Bronchial epithelial cell (primary cell): ENCODE data around the gene OR5B21. TPM values are rescaled to one million over a fixed set of nuclear protein-coding genes. Genes with fewer than 3 reads are reported as not detected.

ENCODE experiments used
- DNase-seq: peaks from one replicate; pipeline ENCODE4 v3.0.0-alpha.2; 2010; ENCODE audit warnings: low read depth
- FAIRE-seq: peaks from 2 replicates; lab custom pipeline; 2011; peaks lifted over from hg19 to GRCh38; lab: Jason Lieb, UNC
- H3K27me3 ChIP-seq: 2 replicates; pipeline ENCODE4 v1.5.1; 2011; ENCODE audit warnings: low read length; ENCODE audit not compliant: control insufficient read depth, insufficient read depth
- H3K36me3 ChIP-seq: 2 replicates; pipeline ENCODE4 v1.5.1; 2011; ENCODE audit warnings: low read length; ENCODE audit not compliant: control insufficient read depth, insufficient read depth
- H3K4me3 ChIP-seq: 2 replicates; pipeline ENCODE4 v1.5.1; 2011; ENCODE audit warnings: mild to moderate bottlenecking, low read depth, low read length, control low read depth
- total RNA-seq: library from RNA; depleted of rRNA; stranded (reverse); fragments of >200 nt; gene quantifications from 2 replicates; pipeline ENCODE4 v1.2.1, GENCODE V29; 2014
- TF ChIP-seq, protein P1 (sequence below): IDR thresholded peaks from 2 replicates; pipeline ENCODE4 v1.5.1; 2011; ENCODE audit warnings: mild to moderate bottlenecking, moderate library complexity, low read length, control low read depth, inconsistent platforms; ENCODE audit not compliant: insufficient read depth, severe bottlenecking

Gene OR5B21
- total RNA-seq, 1 donor from 2014 or later, result not detected

DNA sequence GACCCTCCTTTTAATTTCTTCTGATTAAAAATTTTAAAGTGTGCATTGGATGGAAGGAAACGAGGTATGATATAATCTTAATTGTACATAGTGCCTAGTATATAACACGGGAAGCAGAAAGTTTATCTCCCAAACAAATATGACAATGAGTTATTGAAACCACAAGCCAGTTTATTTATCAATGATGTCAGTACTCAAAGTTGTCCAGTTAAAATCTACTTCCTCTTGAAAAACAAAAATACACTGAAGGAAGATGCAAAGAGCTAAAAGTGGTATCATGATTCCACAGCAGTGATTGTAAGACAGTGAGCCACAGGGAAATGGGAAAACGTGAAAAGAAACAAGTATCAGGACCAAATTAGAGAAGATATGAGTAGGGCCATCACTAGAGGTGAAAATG is 18.8 kb upstream of the OR5B21 start:
- FAIRE-seq, result no peak
- no peaks in the 10 kb centered on the region for H3K36me3 ChIP-seq
- H3K27me3 ChIP-seq, result no peaks in the 10 kb centered on the region
- no peak for DNase-seq
- no peak overlapping the region for H3K4me3 ChIP-seq
- TF ChIP-seq, protein P1, sequence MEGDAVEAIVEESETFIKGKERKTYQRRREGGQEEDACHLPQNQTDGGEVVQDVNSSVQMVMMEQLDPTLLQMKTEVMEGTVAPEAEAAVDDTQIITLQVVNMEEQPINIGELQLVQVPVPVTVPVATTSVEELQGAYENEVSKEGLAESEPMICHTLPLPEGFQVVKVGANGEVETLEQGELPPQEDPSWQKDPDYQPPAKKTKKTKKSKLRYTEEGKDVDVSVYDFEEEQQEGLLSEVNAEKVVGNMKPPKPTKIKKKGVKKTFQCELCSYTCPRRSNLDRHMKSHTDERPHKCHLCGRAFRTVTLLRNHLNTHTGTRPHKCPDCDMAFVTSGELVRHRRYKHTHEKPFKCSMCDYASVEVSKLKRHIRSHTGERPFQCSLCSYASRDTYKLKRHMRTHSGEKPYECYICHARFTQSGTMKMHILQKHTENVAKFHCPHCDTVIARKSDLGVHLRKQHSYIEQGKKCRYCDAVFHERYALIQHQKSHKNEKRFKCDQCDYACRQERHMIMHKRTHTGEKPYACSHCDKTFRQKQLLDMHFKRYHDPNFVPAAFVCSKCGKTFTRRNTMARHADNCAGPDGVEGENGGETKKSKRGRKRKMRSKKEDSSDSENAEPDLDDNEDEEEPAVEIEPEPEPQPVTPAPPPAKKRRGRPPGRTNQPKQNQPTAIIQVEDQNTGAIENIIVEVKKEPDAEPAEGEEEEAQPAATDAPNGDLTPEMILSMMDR, result no peak

- no peak for FAIRE-seq
- no peaks in the 10 kb centered on the region for H3K36me3 ChIP-seq
These were observed 17.2 kb upstream of the OR5B21 start for GRCh38 chr11:58525037-58525614.

GRCh38 chr11:58524232-58525036 is 16.5 kb upstream of the OR5B21 start:
- DNase-seq (peak; percentile 80), FAIRE-seq (no peak)
- Histone ChIP-seq H3K4me3 (no peak overlapping the region), H3K27me3 (no peaks in the 10 kb centered on the region), H3K36me3 (no peaks in the 10 kb centered on the region)
- TF ChIP-seq, protein P1, result peak; percentile 90

More at GRCh38 chr11:58525037-58525614, 17.2 kb upstream of the OR5B21 start:
- no peaks in the 10 kb centered on the region for H3K27me3 ChIP-seq
- no peak overlapping the region for H3K4me3 ChIP-seq
- TF ChIP-seq, protein P1, result no peak
- DNase-seq, result no peak

- peak; percentile 62 for FAIRE-seq
- TF ChIP-seq, protein P1, result peak; percentile 67
- DNase-seq, result peak; percentile 68
These were observed 6.0 kb upstream of the OR5B21 start for GRCh38 chr11:58513747-58514367.

DNA sequence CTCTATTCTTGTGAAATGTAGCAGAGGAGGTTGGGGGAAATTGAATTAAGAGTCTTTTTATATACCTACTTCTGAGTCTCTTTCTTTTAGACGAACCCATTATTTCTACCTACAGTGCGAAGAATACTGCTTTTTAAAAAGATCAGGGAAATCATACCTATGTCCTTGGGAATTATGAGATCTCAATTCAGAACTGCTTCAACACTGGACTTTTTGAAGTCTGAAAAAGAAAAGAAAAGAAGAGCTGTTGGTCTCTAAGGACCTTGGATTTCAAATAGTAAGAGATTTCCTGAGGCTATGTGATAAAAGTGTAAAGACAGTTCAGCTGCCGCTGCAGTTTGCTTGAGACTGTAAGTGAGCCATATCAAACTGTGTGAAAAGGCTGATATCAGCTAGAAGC is 3.7 kb upstream of the OR5B21 start:
- Histone ChIP-seq H3K4me3 (no peak overlapping the region), H3K27me3 (no peaks in the 10 kb centered on the region), H3K36me3 (no peaks in the 10 kb centered on the region)
- no peak for DNase-seq
- FAIRE-seq, result no peak
- TF ChIP-seq, protein P1, result no peak

More at GRCh38 chr11:58513747-58514367, 6.0 kb upstream of the OR5B21 start:
- H3K4me3 ChIP-seq, result no peak overlapping the region
- no peaks in the 10 kb centered on the region for H3K36me3 ChIP-seq
- H3K27me3 ChIP-seq, result no peaks in the 10 kb centered on the region
